Activated naive CD8-positive, alpha-beta T cell treated with anti-CD3 and anti-CD28 coated beads for 36 hours (primary cell): Measurements from ENCODE around the gene NPM1. TPM values are rescaled to one million over a fixed set of nuclear protein-coding genes. Genes with fewer than 3 reads are reported as not detected.
"Not testable (repeated sequence)": the region's sequence is repeated elsewhere in the genome, so short reads cannot be mapped to it uniquely, and the experiment has no call there.

Source experiments
- DNase-seq: peaks from one replicate; pipeline ENCODE4 v3.0.0; 2021
- H3K27ac Mint-ChIP-seq: one replicate; pipeline ENCODE4 v1.8.0; 2022; ENCODE audit warnings: mild to moderate bottlenecking, moderate library complexity, mixed read lengths
- H3K27me3 Mint-ChIP-seq: one replicate; pipeline ENCODE4 v1.8.0; 2022; ENCODE audit warnings: mild to moderate bottlenecking, mixed read lengths
- H3K36me3 Mint-ChIP-seq: one replicate; pipeline ENCODE4 v1.8.0; 2021; ENCODE audit warnings: mild to moderate bottlenecking, mixed read lengths
- H3K4me1 Mint-ChIP-seq: one replicate; pipeline ENCODE4 v1.8.0; 2021; ENCODE audit warnings: mixed read lengths
- H3K4me3 Mint-ChIP-seq: one replicate; pipeline ENCODE4 v1.8.0; 2022; ENCODE audit warnings: mild to moderate bottlenecking, moderate library complexity, mixed read lengths
- H3K9me3 Mint-ChIP-seq: one replicate; pipeline ENCODE4 v1.8.0; 2022; ENCODE audit warnings: mixed read lengths
- total RNA-seq, 2 experiments: library from RNA; stranded (reverse); gene quantifications; one replicate each; pipeline ENCODE4 v1.2.3, GENCODE V29; 2021

The NPM1 gene
- total RNA-seq, 2 experiments from 2014 or later, result 4,728 to 4,890 TPM

DNA sequence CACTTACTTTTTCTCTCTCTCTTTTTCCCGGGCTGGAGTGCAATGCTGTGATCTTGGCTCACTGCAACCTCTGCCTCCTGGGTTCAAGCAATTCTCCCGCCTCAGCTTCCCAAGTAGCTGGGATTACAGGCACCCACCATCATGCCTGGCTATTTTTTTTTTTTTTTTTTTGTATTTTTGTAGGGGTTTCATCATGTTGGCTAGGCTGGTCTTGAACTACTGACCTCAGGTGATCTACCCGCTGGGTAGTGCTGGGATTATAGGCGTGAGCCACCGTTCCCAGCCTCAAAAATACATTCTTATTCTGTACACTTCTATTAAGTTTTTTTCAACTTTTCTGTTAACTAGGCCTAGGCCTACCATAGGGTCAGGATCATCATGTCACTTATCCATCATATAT, 26.3 kb downstream of the NPM1 start:
- H3K9me3 Mint-ChIP-seq, H3K27me3 Mint-ChIP-seq, H3K4me3 Mint-ChIP-seq, DNase-seq: not testable (repeated sequence)
- Mint-ChIP-seq H3K36me3 (peaks cover 38% of the 10 kb centered on the region), H3K4me1 (peaks cover 17% of the 10 kb centered on the region), H3K27ac (peak overlapping the region; percentile 63)

DNA sequence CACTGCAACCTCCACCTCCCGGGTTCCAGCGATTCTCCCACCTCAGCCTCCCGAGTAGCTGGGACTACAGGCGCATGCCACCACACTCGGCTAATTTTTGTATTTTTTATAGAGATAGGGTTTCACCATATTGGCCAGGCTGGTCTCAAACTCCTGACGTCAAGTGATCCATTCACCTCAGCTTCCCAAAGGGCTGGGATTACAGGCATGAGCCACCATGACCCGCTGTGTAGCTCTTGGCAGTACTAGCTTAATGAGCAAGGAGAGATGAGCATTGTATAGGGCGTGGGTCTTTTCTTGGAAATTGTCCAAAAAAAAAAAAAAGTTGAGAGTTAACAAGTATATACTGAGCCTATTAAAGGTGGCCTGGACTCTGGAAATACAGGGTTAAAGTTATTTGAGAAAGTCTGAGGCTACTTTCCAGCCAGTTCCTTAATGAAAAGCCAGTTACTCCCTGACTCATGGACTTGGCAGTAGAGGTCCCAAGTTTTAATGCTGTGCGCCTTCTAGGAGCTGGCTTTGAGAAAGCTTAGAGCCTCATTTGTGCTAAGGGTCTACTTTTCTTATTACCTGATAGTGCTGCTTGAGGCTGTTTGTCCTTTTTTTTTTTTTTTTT, 27.6 kb downstream of the NPM1 start:
- Mint-ChIP-seq H3K4me1 (peaks cover 13% of the 10 kb centered on the region), H3K4me3 (no peak overlapping the region), H3K27me3 (peaks cover 6% of the 10 kb centered on the region), H3K36me3 (peaks cover 30% of the 10 kb centered on the region), H3K9me3 (no peaks in the 10 kb centered on the region), H3K27ac (no peak overlapping the region)
- DNase-seq, result no peak

DNA sequence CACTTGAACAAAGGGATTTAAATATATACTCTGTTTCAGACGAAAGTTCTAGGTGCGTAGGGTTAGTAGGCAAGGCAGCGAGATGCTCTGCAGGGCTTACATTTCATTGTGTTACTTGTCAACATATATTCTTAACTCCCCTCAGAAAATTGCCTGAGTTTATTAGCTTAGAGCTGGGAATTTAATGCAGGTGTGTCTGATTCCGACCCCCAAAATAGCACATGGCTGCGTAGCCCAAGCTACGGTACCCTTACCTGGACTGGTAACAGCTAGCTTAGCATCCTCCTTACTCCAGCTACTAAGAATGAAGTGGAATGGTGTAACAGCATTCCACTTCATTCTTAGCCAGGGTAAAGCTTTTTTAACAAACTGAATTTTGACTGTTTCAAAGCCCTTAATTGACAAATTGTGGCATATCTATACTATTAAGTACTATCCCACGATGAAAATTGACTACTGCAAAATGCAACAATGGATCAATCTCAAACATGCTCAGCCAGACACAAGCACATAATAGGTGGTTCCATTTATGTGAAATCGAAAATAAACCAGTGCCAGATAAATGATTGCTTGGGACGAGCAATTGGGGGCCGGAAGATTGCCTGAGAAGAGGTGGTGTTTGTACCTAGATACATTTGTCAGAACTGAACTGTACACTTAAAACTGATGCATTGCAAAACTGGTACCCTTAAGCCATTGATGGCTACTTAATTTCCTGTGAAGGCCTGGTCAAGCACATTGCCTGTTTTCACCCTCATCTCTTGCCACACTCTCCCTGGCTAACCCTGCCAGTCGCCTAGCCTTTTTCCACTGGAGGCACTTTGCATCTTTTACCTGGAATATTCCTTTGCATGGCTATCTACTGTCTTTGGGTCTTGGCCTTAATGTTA, 28.8 kb downstream of the NPM1 start:
- peaks cover 19% of the 10 kb centered on the region for H3K36me3 Mint-ChIP-seq
- H3K4me3 Mint-ChIP-seq, result no peak overlapping the region
- DNase-seq, result no peak
- no peak overlapping the region for H3K27ac Mint-ChIP-seq
- no peaks in the 10 kb centered on the region for H3K9me3 Mint-ChIP-seq
- peaks cover 16% of the 10 kb centered on the region for H3K4me1 Mint-ChIP-seq
- H3K27me3 Mint-ChIP-seq, result peaks cover 16% of the 10 kb centered on the region

DNA sequence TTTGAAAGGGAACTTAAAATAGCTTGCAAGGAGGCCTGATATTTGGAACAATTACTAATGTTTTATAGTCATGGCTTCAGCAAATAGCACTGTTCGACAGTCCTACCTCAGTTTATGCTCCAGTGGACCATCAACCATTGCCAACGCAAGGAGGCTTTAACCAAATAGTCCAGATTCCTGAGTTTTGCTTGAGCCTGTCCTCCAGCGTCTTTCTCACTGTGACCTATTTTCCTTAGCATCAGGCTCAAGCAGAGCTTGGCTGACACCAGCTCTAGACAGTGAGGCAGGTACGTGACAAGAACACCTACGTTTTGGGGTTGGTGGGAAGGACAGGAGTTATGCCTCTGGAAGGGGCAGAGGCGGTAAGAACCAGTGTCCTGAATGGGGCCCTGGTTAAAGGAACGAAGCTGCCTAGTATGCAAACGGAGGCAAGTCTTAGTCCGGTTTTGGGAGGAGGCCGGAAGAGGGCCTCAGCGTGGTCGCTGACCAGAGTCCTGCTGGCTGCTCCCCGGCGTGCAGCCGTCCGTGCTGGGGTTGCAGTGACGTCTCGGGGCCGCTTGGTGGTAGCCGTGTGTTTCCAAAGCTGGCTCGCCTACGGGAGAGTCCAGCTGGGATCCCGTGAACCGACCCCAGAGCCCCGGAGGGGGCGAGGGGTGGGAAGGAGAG, 30.8 kb downstream of the NPM1 start:
- Mint-ChIP-seq H3K4me1 (peaks cover 11% of the 10 kb centered on the region), H3K9me3 (no peaks in the 10 kb centered on the region), H3K4me3 (peak overlapping the region; percentile 61), H3K27me3 (peaks cover 33% of the 10 kb centered on the region), H3K27ac (no peak overlapping the region), H3K36me3 (peaks cover 2% of the 10 kb centered on the region)
- DNase-seq, result peak; percentile 66

DNA sequence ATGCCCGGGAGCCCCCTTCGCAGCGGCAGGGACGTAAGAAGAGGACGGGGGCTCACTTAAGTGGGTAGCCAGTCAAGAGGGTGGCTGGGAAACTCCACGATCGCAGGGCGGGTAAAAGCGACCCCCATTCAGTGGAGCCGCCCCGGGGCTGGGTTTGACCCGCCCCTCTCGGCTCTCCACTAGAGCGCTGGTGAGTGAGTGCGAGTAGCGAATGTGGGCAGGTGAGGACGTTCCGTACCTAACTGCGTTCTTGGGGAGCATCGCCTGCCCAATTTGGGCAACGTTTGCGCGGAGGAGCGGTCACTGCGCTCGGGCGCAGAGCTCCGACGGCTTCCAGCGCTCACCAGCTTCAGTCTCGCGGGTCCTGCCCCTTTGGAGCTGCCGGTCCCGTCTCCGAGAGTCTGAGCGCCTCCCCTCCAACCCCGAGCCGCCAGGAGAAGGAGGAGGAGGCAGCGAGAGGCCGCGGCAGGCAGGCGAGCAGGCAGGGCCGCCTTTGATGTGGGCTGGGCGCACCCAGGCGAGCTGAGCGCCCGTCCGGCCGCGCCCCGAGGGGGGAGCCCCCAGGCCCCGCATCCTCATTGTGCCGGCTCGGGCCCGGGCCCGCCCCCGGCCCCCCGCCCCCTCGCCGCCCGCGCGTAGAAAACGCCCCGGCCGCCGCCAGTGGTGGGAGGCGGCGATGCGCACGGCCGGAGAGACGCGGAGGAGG, 31.5 kb downstream of the NPM1 start, which contains the start of gene FGF18:
Gene FGF18, plus strand, starts transcription at position 666 of the 706 bp plus-strand sequence. CDS start 553 bp downstream, outside the sequence.
- H3K9me3 Mint-ChIP-seq, result no peaks in the 10 kb centered on the region
- H3K4me3 Mint-ChIP-seq, result peak within 1 kb of the TSS; percentile 69
- peaks cover 39% of the 10 kb centered on the region for H3K27me3 Mint-ChIP-seq
- peaks cover 11% of the 10 kb centered on the region for H3K4me1 Mint-ChIP-seq
- no peaks in the 10 kb centered on the region for H3K36me3 Mint-ChIP-seq
- DNase-seq, result peak; percentile 72
- H3K27ac Mint-ChIP-seq, result no peak within 1 kb of the TSS

DNA sequence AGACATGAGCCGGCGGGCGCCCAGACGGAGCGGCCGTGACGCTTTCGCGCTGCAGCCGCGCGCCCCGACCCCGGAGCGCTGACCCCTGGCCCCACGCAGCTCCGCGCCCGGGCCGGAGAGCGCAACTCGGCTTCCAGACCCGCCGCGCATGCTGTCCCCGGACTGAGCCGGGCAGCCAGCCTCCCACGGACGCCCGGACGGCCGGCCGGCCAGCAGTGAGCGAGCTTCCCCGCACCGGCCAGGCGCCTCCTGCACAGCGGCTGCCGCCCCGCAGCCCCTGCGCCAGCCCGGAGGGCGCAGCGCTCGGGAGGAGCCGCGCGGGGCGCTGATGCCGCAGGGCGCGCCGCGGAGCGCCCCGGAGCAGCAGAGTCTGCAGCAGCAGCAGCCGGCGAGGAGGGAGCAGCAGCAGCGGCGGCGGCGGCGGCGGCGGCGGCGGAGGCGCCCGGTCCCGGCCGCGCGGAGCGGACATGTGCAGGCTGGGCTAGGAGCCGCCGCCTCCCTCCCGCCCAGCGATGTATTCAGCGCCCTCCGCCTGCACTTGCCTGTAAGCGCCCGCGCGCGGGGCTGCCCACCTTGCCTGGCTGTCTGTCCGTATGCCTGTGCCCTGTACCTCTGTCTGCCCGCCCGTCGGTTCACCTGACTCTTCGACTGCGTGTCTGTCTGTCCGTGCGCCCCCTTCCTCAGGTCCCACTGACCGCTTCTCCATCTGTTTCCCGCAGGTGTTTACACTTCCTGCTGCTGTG, 32.2 kb downstream of the NPM1 start:
- peaks cover 43% of the 10 kb centered on the region for H3K27me3 Mint-ChIP-seq
- no peaks in the 10 kb centered on the region for H3K9me3 Mint-ChIP-seq
- DNase-seq, result peak; percentile 56
- H3K4me1 Mint-ChIP-seq, result peaks cover 11% of the 10 kb centered on the region
- peak overlapping the region; percentile 69 for H3K4me3 Mint-ChIP-seq
- no peaks in the 10 kb centered on the region for H3K36me3 Mint-ChIP-seq
- H3K27ac Mint-ChIP-seq, result no peak overlapping the region

DNA sequence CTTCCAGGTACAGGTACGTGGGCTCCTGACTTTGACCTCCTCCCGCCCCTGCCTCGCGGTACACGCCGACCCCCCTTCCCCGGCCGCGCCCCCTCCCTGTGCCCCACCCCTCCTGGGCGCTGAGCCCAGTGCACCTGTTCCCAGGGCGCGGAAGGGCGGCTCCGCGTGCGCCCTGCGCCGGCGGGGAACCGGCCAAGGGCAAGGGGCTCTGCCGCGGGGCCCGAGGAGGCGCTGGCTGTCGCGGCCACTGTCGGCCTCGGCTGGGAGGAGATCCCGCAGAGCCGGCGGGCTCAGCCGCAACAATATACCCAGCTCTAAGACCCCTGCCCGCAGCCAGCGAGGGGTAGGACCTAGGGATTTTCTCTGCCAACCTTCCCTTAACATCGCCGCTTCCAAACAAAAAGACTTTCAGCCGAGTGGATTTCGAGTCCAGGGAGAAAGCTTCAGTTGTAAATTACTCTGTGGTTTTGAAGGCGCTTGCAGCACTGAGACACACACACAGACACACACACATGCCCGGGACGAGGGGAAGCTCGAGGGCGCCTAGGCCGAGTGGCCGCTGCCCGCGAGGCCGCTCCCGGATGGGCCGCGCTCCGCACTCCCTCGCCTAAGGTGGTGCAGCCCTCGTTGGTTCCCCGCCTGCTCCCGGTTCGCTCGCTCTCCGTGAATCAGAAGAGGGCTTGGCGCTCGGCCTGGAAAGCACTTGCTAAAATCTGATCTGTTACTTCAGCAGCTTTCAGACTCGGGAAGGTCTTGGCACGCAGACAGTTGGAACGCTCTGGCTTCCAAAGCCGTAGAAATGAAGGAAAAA, 33.0 kb downstream of the NPM1 start:
- no peak overlapping the region for H3K27ac Mint-ChIP-seq
- H3K27me3 Mint-ChIP-seq, result peaks cover 43% of the 10 kb centered on the region
- H3K4me1 Mint-ChIP-seq, result peaks cover 11% of the 10 kb centered on the region
- no peaks in the 10 kb centered on the region for H3K36me3 Mint-ChIP-seq
- peak overlapping the region; percentile 69 for H3K4me3 Mint-ChIP-seq
- DNase-seq, result no peak
- H3K9me3 Mint-ChIP-seq, result no peaks in the 10 kb centered on the region

DNA sequence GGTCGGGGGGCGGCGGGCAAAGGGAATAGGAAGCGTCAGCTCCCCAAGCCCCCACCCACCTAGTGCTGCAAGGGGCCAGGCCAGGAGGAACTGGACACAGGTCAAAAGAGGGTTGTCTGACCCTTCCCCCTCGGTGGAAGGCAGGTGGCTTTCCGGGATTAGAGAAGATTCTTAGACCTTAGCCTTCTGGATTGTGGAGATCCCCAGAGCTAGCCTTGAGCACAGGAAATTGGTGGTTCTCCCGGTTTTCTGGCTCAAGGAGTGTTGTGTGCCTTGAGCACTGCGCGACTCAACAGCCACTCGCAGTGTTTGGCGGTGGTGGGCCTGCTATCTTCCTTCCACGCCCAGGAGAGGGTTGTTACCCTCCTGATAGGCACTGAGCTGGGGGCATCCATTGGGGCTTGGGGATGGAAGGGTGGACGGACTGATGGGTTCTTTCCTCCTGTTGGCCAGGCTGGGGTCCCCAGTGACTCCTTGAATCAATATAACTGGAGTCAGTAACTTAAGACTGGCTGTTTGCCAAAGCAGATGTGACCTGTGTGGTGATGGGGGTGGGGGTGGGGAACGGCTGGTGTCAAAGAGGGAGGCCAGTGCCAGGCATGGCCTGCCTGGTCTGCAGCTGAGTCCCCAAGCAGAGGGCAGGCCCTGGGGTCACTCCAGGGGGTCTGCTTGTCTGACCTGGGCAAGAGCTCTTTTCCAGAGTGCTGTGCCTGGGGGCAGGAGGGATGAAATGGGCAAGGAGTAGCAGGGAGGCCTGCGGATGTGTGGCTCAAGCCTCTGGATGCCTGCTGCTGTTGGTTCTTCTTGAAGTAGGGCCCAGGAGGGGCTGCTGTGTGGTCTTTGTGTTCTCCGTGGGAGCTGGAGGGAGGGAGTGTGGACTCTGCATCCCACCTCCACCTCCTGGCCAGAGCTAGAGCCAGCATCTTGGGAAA, 33.9 kb downstream of the NPM1 start:
- Mint-ChIP-seq H3K36me3 (no peaks in the 10 kb centered on the region), H3K9me3 (no peaks in the 10 kb centered on the region), H3K27ac (no peak overlapping the region), H3K4me3 (no peak overlapping the region), H3K4me1 (peaks cover 11% of the 10 kb centered on the region), H3K27me3 (peaks cover 43% of the 10 kb centered on the region)
- DNase-seq, result no peak

DNA sequence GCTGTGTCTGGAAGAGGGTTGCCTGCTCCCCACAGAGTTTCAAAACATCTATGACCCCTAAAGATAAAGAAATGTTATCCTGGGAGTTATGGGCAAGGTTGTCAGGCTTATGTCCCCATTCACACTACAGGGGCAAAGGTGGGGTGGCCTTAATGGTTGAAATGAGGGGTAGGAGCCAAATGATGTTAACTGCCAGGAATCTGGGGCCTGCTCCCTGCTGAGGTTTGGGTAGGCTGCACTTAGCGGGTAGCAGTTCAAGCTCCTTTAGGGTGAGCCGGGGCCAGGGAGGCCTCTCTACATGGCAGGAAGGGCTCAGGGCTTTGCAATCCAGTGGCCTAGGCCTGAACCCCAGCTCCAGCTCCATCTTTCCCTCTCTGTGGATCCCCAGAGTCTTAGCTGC, 34.8 kb downstream of the NPM1 start:
- no peaks in the 10 kb centered on the region for H3K9me3 Mint-ChIP-seq
- no peak for DNase-seq

DNA sequence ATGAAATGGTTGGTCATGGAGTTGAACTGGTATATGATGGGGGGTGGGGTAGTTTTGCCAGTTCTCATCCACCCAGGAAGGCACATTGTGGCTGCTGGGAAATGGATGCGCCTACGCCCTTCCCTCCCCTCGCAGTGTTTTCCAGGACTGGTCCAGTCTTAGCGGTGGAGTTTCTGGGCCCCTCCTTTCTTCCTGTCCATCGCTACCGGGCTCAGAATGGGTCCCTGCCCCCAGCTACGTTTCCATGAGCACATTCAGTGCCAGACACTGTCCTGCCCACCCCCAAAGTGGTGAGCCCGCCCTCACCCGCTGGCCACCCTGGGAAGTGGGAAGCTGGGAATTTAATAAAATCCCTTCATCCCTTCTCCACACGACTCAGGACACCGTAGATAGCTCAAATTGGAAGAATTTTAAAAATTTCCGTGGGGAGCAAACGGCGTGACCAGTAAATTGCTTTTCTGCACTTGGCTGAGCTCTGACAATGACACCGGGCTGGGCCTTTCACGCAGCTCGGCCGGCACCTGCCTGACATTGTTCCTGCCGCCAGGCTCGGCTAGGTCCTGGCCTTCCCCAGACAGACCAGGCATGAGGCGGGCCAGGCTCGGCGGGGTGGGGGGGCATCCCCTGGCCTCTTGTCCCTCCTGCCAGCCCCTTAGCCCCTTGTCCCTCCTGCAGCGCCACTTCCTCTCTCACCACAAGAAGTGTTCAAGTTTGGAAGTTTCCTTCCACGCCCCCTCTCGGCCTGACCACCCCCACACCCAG, 35.4 kb downstream of the NPM1 start:
- H3K36me3 Mint-ChIP-seq, result no peaks in the 10 kb centered on the region
- H3K4me1 Mint-ChIP-seq, result peaks cover 11% of the 10 kb centered on the region
- no peak for DNase-seq
- no peak overlapping the region for H3K27ac Mint-ChIP-seq
- no peaks in the 10 kb centered on the region for H3K9me3 Mint-ChIP-seq
- H3K4me3 Mint-ChIP-seq, result no peak overlapping the region
- peaks cover 43% of the 10 kb centered on the region for H3K27me3 Mint-ChIP-seq

More for the DNA sequence above, 34.8 kb downstream of the NPM1 start:
- no peak overlapping the region for H3K27ac Mint-ChIP-seq
- H3K36me3 Mint-ChIP-seq, result no peaks in the 10 kb centered on the region
- H3K4me1 Mint-ChIP-seq, result peaks cover 11% of the 10 kb centered on the region
- H3K4me3 Mint-ChIP-seq, result no peak overlapping the region
- H3K27me3 Mint-ChIP-seq, result peaks cover 43% of the 10 kb centered on the region

DNA sequence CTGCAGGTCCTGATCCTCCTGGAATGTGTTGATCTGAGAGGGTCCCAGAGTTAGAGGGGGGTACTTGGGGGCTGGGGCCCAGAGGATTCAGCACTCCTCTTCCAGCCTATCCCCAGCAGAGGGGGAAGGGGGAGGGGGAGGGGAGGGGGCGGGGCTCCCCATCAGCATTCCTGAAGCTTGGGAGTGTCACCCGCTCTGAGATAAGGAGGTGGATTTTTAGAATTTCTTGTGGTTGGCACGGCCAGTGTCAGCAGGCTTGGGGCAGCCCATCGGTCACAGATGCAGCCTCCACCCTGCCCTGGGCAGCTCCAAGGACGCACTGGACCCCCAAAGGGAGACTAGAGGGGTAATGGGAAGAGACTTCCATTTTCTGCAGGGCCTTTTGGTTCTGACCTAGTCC, 37.1 kb downstream of the NPM1 start:
- Mint-ChIP-seq H3K27ac (no peak overlapping the region), H3K36me3 (no peaks in the 10 kb centered on the region), H3K27me3 (peaks cover 43% of the 10 kb centered on the region), H3K4me1 (peaks cover 7% of the 10 kb centered on the region), H3K4me3 (no peak overlapping the region), H3K9me3 (no peaks in the 10 kb centered on the region)
- no peak for DNase-seq

DNA sequence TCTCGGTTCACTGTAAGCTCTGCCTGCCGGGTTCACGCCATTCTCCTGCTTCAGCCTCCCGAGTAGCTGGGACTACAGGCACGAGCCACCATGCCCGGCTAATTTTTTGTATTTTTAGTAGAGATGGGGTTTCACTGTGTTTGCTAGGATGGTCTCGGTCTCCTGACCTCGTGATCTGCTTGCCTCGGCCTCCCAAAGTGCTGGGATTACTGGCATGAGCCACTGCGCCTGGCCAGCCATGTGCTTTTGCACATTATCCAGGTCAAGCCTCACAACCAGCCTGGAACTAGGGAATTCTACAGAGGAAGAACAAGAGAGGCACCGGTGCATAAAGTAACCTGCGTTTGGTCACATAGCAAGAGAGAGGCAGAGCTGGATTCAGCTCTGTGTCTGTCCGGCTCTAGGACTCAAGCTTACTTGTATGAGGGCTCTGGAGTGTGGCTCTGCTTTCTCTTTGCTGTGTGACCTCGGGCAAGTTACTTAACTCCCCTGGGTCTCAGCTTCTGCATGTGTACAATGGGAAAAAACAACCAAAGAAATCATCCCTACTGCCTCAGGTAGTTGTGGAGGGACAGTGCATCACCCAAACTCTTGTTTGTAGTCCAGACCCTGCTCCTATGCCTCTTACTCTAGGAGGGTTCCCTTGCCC, 38.1 kb downstream of the NPM1 start:
- Mint-ChIP-seq H3K27ac (no peak overlapping the region), H3K9me3 (no peaks in the 10 kb centered on the region), H3K27me3 (peaks cover 37% of the 10 kb centered on the region), H3K36me3 (no peaks in the 10 kb centered on the region), H3K4me3 (no peak overlapping the region), H3K4me1 (peaks cover 5% of the 10 kb centered on the region)
- DNase-seq, result no peak
